GM12878 (cell line): ENCODE results near the gene ASPM.

Source experiments
- BHLHE40 ChIP-seq, 2 experiments: fragments of 450-650 bp in 1 of 2; IDR thresholded peaks; 2 replicates each; pipeline ENCODE4 v1.6.1; 2011 to 2017; ENCODE audit warnings: low read depth in 2 of 2, borderline replicate concordance in 1 of 2, improper control_type of control experiment in 1 of 2, low read length in 1 of 2, mild to moderate bottlenecking in 1 of 2
- CEBPB ChIP-seq, 2 experiments: fragments of 150-350 bp in 1 of 2; IDR thresholded peaks; 2 replicates each; pipeline ENCODE4 v1.6.1; 2012 to 2014; ENCODE audit warnings: low read depth in 2 of 2, low read length in 2 of 2, borderline replicate concordance in 1 of 2, inconsistent platforms in 1 of 2
- CREB1 ChIP-seq: IDR thresholded peaks from 2 replicates; pipeline ENCODE4 v1.6.1; 2012; ENCODE audit warnings: low read depth, mild to moderate bottlenecking, inconsistent platforms
- EZH2 ChIP-seq: IDR thresholded peaks from 2 replicates; pipeline ENCODE4 v1.6.1; 2012; ENCODE audit warnings: low read depth, mild to moderate bottlenecking, control low read depth, inconsistent platforms, low read length, borderline replicate concordance; ENCODE audit not compliant: control insufficient read depth
- FOXM1 ChIP-seq: IDR thresholded peaks from 2 replicates; pipeline ENCODE4 v1.6.1; 2012; ENCODE audit warnings: low read depth, mild to moderate bottlenecking, inconsistent platforms, low read length, moderate library complexity
- JUND ChIP-seq: IDR thresholded peaks from 2 replicates; pipeline ENCODE4 v1.6.1; 2012; ENCODE audit warnings: low read depth, mild to moderate bottlenecking, low read length, improper control_type of control experiment, moderate library complexity
- PAX5 ChIP-seq: IDR thresholded peaks from 2 replicates; pipeline ENCODE4 v1.6.1; 2011; ENCODE audit warnings: low read depth, low read length, borderline replicate concordance
- POLR2A ChIP-seq: IDR thresholded peaks from 2 replicates; pipeline ENCODE4 v1.6.1; 2011; ENCODE audit warnings: low read depth, mild to moderate bottlenecking, low read length
- TF ChIP-seq, protein P1 (sequence below), 3 experiments: IDR thresholded peaks in 2 of 3; conservative IDR thresholded peaks in 1 of 3; 2 replicates each; pipeline ENCODE4 v1.5.1; 2011; ENCODE audit warnings: low read depth in 3 of 3, low read length in 3 of 3, mild to moderate bottlenecking in 3 of 3, control low read depth in 2 of 3, moderate library complexity in 2 of 3, inconsistent platforms in 1 of 3, mixed read lengths in 1 of 3; ENCODE audit not compliant: control insufficient read depth in 2 of 3, insufficient read depth in 1 of 3; ENCODE audit errors: extremely low read depth in 1 of 3
- TF ChIP-seq, protein P2 (sequence below): IDR thresholded peaks from 2 replicates; pipeline ENCODE4 v1.6.1; 2012; ENCODE audit warnings: low read length, inconsistent platforms

DNA sequence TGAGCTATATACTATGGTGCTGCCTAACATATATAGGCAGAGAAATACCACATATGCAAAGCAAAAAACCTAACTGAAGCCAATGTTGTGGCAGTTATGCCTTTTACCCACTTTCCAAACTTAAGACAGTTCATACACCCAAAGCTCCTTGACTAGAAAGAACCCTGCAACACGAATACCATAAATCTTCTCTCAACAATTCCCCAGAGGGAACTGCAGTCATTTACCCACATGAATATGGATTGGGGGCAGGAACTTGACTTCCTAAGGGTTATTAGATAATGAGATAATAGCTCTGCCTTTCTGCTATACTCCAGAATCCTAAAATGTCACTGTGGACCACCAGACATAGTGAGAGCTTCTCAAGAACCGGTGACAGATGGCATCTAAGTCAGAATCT lies 2.9 kb upstream of the ASPM start:
- TF ChIP-seq, protein P1, sequence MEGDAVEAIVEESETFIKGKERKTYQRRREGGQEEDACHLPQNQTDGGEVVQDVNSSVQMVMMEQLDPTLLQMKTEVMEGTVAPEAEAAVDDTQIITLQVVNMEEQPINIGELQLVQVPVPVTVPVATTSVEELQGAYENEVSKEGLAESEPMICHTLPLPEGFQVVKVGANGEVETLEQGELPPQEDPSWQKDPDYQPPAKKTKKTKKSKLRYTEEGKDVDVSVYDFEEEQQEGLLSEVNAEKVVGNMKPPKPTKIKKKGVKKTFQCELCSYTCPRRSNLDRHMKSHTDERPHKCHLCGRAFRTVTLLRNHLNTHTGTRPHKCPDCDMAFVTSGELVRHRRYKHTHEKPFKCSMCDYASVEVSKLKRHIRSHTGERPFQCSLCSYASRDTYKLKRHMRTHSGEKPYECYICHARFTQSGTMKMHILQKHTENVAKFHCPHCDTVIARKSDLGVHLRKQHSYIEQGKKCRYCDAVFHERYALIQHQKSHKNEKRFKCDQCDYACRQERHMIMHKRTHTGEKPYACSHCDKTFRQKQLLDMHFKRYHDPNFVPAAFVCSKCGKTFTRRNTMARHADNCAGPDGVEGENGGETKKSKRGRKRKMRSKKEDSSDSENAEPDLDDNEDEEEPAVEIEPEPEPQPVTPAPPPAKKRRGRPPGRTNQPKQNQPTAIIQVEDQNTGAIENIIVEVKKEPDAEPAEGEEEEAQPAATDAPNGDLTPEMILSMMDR (IDR thresholded peaks at IDR 0.05 in 2 of 3, conservative IDR thresholded peaks at IDR 0.05 in 1 of 3; ENCODE audit: control insufficient read depth in 2 of 3, extremely low read depth in 1 of 3, insufficient read depth in 1 of 3, low read depth in 3 of 3, low read length in 3 of 3): no peak
- TF ChIP-seq FOXM1 (no peak), POLR2A (no peak), BHLHE40 (IDR thresholded peaks at IDR 0.05; ENCODE audit: borderline replicate concordance in 1 of 2, low read depth in 2 of 2, low read length in 1 of 2) (no peak), CREB1 (no peak), PAX5 (no peak), JUND (no peak), EZH2 (no peak), CEBPB (IDR thresholded peaks at IDR 0.05; ENCODE audit: borderline replicate concordance in 1 of 2, low read depth in 2 of 2, low read length in 2 of 2) (no peak)
- TF ChIP-seq, protein P2, sequence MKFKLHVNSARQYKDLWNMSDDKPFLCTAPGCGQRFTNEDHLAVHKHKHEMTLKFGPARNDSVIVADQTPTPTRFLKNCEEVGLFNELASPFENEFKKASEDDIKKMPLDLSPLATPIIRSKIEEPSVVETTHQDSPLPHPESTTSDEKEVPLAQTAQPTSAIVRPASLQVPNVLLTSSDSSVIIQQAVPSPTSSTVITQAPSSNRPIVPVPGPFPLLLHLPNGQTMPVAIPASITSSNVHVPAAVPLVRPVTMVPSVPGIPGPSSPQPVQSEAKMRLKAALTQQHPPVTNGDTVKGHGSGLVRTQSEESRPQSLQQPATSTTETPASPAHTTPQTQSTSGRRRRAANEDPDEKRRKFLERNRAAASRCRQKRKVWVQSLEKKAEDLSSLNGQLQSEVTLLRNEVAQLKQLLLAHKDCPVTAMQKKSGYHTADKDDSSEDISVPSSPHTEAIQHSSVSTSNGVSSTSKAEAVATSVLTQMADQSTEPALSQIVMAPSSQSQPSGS: no peak
